HS-27A (cell line): ENCODE data around the gene CDC5L.
"Not testable (repeated sequence)": the region's sequence is repeated elsewhere in the genome, so short reads cannot be mapped to it uniquely, and the experiment has no call there.

Experiments used
- DNase-seq: peaks from one replicate; pipeline ENCODE4 v3.0.0-alpha.2; 2012; ENCODE audit warnings: low read depth, missing footprints

The CDC5L gene

DNA sequence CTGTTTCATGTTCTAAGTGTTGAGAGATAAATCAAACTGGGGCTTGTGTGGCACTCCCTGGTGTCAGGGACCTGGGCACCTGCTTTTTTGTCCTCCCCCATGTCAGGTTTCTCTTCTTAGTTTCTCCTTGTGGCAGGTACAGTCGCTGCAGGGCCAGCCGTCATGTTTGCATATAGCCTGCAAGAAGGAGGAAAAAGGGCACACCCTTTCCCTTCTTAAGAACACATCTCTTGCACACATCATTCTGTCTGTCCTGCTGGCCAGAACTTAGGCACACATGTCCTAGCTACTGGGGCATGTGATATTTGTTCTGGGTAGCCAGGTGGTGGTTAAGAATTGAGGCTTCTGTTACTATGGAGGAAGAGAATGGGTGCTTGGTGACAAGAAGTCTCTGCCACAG, 27.9 kb downstream of the CDC5L start:
- no peak for DNase-seq

DNA sequence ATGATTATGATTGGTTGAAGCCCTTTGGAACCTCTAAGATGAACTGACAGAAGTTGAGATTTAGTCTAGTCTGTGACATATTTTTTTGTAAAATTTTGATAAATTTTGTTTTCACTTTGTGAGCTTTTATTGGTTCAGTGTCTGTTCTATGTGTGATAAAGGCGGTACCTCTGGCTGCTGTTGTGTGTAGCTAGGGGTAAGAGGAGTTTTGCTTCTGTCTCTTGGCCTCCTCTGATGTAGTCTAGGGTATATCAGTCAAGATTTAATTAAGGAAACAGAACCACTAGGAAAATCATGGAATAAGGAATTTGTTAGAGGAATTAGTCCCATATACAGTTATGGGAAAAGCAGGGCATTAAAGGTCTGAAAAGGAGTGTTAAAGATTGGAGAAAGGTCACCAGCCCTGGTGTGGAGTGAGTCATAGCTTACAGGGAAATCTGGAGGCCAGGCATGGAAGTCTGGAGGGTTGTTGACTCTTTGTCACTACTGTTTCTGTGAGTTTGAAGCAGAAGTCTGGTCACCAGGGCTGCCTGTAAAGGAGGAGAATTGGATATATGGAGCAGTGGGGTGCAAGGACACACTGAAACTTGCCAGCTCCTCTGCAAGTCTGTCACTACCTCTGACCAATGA, 28.5 kb downstream of the CDC5L start:
- no peak for DNase-seq

GRCh38 chr6:44422531-44422930, 35.0 kb downstream of the CDC5L start:
- DNase-seq = no peak

DNA sequence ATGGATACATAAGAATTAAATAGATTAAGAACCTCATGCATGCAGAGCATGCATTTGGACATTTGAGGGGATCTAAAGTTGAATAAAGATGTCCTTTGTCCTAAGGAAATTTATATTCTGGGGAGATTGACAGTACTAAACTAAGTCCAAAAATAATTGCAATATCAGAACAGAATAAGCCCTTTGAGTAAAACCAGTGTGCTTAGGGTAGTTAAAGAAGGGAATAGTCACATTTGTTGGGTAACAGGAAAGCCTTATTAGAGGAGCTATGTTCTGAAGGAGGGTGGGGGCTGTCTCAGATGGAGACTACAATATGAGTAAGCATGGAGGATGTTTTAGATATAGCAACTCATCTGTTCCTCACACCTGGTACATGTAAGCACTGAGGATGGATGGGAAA, 35.8 kb downstream of the CDC5L start:
- no peak for DNase-seq

- no peak for DNase-seq
Measured at GRCh38 chr6:44425951-44426350, 38.4 kb downstream of the CDC5L start.

DNA sequence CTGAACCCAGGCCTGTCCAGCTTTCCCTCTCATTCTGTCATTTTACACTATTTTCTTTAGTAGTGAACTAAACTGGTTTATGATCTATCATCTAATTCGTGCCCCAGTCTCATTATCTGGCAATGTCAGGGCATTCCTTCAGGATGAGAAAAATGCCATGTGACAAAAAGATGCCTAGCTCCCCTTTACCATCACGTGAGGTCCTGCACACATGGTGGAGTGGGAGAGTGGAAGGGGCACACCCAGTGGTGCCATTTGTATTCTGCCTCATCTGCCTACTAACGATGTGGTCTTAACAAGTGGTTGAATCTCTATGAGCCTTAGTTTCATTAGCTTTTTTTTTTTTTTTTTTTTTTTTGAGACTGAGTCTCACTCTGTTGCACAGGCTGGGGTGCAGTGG, 41.2 kb downstream of the CDC5L start:
- no peak for DNase-seq

DNA sequence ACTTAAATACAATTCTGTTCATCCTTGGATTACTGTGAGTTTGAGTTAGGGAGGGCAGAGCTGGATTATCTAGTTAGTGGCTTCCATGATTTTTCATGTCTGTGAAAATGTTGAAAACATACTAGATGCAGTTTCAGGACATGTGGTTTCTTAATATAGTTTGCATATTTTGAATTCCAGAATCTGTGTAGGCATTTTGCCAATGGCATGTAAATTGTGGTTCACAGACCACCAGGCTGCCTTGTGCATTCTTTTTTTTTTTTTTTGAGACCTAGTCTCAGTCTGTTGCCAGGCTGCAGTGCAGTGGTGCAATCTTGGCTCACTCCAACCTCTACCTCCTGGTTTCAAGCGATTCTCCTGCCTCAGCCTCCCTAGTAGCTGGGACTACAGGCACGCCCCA, 42.8 kb downstream of the CDC5L start:
- DNase-seq = peak; percentile 58

DNA sequence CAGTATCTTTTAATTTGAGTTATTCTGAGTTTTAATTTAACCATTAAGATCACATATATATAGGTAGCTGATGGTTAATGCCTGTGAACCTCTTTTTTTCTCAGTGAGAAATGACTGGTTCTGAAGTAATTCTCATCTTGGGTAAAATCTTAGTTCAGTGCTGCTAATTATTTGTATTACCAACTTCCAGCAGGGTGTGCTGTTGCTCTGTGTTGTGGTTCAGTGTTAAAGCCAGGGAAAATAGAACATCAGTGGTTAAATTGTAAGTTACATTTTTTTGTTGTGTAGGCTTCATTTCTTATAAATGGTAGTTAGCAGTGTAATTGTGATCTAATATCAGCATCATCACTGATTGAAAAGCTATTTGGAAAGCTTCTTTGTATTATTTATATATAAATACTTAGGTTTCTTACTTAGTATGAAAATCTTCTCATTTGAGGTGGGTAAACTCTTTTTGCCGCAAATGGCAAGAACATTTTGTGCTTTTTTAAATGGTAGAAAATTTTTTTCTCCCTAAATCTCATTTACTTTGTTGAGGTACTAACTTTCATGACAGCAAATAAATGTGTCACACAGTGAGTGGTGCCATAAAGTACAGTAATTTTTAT, 43.7 kb downstream of the CDC5L start:
- no peak for DNase-seq

DNA sequence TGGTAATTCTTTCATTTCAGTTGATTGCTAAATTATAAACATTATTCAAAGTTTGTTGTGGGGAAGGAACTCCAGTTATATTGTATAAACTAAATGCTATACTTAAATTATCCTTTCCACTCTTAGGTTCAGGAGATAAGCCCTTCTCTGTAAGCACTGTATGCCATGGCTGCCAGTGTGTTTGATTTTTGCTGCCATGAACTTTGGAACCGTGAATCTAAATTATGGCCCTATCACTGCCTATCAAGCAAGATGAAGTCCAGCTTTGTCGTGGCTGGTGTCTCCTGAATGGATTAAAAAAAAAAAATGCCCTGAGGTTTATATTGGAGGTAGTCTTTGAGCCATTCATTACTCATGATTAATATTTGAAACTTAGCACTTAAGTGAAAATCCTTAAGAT, 44.7 kb downstream of the CDC5L start:
- no peak for DNase-seq

- DNase-seq = no peak
Measured at GRCh38 chr6:44432726-44433125, 45.2 kb downstream of the CDC5L start.

GRCh38 chr6:44435500-44435899, 48.0 kb downstream of the CDC5L start:
- no peak for DNase-seq

GRCh38 chr6:44438827-44439226, 51.3 kb downstream of the CDC5L start:
- no peak for DNase-seq

DNA sequence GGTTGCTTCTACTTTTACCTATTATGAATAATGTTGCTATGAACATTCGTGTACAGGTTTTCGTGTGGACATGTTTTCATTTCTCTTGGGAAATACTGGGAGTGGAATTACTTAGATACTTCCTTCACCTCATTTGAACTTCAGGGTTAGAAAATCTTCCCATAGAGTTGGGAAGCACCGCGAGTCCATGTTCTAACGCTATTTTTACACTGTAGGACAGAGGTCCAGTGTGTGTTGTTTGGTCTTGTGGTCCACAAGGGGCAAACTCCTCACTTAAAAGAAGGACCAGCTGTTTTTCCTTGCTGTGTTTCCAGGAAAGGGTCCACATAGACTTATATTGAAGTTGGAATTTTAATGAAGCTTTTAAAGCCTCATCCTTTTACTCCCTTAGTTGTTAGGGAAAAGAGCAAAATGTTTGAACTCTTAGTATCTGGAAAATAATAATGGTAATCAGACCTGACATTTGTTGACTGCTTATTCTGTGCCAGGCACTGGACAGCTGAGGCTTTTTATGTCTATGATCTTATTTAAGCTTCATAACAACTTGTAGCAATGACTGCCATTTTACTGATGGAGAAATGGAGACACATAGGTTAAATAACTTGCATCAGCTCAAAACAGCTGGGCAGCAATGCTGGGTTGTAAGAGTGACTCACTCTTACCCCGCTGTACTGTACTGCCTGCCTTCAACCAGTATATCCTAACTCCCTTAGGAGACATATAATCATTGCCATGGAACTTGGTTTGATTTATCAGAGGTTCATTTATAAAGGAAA, 52.0 kb downstream of the CDC5L start:
- DNase-seq = no peak

DNA sequence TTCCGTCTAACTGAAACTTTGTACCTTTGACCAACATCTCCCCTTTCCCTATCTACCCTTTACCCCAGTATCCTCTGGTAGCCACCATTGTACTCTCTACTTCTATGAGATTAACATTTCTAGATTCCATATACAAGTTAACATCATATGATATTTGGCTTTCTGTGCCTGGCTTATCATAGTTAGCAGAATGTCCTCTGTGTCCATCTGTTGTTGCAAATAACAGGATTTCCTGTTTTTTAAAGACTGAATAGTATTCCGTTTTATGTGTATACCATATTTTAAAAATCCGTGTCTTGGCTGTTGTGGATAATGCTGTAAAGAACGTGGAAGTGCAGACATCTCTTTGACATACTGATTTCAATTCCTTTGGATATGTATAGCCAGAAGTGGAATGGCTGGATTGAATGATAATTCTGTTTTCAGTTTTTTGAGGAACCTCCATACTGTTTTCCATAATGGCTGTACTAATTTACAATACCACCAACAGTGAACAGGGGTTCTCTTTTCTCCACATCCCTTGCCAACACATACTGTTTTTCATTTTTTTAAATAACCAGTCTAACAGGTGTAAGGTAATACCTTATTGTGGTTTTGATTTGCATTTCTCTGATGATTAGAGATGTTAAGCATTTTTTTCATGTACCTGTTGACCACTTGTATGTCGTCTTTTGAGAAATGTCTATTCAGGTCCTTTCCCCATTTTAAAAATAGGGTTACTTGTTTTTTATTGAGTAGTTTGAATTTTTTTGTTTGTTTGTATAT, 53.8 kb downstream of the CDC5L start:
- DNase-seq = no peak

DNA sequence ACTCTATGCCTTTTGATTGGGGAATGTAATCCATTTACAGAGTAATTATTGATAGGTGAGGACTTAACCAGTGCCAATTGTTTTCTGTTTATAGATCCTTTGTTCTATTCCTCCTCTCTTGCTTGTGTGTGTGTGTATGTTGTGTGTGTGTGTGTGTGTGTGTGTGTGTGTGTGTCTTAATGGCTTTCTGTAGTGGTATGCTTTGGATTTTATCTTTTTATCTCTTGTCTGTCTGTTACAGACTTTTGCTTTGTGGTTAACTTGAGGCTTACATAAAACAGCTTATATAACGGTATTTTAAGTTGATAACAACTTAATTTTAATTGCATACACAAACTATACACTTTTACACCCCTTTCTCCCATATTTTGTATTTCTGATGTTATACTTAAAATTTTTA, 54.7 kb downstream of the CDC5L start:
- no peak for DNase-seq

DNA sequence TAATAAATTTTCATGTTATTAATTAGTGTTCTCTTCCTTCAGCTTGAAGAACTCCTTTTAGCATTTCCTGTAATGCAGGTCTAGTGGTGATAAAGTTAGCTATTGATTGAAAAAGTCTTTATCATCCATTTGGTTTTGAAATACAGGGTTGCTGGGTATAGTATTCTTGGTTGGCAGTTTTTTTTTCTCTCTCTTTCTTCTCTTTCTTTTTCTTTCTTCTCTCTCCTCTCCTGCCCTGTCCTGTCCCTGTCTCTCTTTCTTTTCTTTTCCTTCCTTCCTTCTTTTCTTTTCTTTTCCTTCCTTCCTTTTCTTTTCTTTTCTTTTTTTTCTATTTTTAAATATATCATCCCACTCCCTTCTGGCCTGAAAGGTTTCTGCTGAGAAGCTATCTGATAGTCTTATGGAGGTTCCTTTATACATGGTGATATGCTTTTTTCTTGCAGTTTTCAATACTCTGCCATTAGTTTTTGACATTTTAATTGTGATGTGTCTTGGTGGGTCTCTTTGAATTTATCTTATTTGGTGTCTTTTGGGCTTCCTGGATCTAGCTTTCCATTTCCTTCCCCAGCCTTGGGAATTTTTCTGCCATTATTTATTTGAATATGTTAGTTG, 55.4 kb downstream of the CDC5L start:
- no peak for DNase-seq

DNA sequence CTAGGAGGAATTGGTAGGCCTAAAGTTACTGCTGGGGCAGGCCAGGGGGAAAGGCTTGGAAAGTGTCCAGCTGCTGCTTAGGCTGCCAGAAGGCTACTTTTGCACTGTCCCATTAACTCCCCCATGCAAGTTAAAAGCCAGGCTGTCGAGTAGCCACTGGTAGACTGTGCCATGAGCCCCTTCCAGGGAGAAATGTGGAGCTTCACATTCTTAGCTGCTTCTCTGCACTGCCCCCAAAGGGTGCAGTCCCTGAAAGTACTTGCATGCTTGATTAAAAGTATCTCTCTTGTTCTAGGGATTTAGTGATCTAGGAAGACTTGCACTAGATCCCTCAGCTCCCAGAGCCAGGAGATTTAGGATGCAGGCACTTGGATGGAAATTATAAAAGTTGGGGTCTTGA, 57.3 kb downstream of the CDC5L start:
- no peak for DNase-seq

DNA sequence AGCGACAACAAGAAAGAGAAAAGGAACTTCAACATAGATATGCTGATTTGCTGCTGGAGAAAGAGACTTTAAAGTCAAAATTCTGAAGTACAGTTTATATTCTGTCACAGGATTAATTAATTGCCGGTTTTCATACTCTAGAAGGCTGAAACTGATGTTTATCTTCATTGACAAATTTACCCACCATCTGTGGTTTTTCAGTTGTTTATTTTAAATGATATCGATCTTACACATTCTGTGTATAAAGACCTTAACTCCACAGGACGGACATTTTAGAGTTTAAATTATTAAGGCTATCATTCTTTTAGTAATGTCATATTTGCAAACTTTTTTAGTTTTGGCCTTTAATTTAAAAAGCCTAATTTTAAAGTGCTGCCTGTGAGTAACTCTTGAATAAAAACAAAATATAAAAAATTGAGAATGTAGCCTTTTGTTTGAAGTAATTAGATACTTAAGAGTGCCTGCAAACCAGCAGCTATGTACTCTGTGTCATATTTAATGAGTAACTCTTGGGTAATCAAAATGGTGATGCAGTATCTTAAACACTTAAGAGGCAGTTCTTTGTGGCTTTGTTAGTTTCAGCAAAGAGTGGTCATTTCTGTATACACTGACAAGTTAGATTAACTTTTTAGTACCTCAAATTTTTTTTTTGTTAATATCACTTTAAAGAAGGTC, 59.3 kb downstream of the CDC5L start:
- no peak for DNase-seq

DNA sequence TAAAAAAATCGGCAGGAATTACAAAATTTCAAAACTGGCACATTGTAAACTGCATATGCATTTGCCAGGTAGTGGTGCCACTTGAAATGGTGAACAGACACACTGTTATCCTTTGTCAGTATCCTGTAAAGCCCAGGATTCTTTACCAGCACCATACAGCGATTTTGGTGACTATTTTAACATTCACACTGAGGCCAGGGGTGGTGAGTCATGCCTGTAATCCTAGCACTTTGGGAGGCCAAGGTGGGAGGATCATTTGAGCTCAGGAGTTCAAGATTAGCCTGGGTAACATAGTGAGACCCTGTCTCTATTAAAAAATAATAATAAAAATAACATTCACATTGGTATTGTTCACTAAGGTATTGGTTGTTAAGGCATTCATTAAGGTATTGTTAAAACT, 61.7 kb downstream of the CDC5L start:
- not testable (repeated sequence) for DNase-seq

DNA sequence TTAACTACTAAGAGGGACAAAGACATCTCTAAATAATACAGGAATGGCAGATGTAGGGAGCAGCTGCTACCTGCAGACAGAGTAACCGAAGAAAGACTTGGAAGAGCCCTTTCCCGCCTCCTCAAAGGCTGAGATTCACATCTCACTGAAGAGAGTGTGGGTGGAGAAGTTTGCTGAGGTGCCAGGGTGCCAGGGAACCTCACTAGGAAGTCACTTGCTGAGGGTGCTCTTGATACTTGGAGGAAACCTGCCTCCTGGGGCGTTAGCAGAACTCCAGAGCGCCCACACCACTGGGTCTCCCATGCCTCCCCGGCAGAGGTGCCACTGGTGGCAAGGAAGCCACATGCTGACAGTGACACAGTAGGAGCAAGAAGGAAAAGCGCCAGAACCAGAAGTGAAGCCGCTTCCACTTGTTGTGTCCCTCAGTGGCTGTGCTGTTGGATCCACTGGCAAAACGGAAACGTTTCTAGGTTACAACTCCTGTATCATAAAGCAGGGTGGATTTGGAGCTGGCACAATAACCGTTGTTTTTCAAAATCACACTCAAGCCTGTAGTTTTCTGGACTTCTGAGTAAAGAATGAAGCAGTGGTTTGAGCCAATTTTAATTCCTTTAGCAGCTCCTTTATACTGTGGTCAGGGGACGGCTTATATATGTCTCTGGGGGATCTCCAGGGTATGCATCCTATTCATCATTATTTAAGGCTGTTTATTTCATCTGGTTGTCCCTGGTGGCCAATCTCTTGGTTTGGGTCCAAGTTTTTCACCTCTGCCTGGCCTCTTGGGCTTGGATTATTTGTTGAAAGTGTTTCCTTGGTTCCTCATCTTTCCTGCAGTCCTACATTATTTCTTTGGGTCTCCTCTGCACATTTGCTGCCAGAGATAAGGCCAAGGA, 64.5 kb downstream of the CDC5L start:
- no peak for DNase-seq

DNA sequence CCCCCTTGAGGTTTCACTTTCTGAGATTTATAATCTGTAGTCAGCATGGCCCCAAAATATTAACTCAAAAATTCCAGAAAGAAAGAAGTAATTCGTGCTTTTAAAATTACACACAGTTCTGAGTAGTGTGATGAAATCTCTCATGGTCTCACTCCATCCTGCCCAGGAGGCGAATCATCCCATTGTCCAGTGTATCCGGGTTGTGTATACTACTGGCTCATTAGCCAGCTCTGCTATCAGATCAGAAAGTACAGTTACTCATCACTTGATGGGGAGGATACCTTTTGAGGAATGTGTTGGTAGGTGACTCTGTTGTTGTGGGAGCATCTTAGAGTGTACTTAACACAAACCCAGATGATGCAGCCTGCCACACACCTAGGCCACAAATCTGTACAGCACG, 65.2 kb downstream of the CDC5L start:
- no peak for DNase-seq
